RCC 7860 (cell line): ENCODE results near the gene MCM5.
A peak's percentile ranks its signal among the peaks of the same experiment; 100 is the strongest.
"Not testable (repeated sequence)": the region's sequence is repeated elsewhere in the genome, so short reads cannot be mapped to it uniquely, and the experiment has no call there.

Experiments
- DNase-seq: peaks from one replicate; pipeline ENCODE4 v3.0.0-alpha.2; 2015; ENCODE audit warnings: low spot score
- FAIRE-seq: peaks from 2 replicates; lab custom pipeline; 2012; peaks lifted over from hg19 to GRCh38; lab: Jason Lieb, UNC

MCM5 gene

DNA sequence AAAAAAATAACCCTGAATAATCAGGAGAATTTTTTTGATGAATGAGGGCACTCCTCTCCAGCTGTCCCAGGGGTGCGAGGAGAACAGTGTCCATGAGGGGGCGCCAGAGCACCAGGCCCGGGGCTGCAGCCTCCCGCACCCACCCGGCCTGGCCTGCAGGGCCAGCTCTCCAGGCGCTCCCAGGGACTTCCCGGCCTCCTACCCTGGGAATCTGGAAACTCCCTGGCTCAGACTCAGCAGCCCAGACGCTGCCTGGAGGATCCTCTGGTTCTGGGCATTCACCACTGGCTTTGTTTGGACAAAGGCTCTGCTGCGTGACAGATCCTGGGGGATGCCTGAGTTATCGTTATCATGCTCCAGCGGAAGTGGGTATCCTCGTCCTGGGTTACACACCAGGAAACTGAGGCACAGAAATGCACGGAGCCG, 31.0 kb downstream of the MCM5 start:
- DNase-seq = peak; percentile 90
- peak; percentile 79 for FAIRE-seq

DNA sequence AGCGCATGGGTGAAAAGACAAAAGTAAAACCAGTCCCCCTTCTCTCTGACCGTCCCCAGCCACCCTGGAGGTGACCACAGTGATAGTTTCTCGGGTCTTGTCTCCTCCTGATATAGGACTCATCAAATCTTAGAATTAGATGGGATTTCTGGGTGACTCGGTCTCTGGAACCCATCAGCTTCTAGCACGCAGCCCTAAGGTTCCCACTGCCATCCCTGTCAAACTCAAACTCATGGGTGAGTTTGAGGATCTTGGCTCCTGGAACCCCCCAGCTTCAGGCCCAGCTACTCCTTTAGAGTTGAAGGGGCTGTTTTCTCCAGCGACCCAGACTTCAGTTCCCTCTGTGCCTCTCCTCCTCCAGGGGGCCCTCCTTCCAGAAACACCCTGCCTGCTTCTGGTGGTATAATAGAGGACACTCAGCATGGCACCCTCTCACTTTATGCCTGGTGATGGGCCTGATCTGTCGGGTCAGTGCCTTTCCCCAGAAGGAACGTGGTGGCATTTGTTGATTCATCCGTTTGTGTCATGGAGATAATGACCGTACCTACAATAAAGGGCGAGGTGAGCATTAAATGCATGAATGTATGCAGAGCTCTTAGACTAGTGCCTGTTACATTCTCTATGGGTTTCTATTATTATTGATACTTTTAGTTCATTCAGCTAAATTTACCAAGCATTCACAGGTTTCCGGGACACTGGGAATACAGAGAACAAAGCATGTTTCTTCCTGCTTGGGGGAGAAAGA, 31.7 kb downstream of the MCM5 start:
- no peak for DNase-seq
- no peak for FAIRE-seq

- DNase-seq (no peak), FAIRE-seq (no peak)
Observed at GRCh38 chr22:35432228-35432905, 32.4 kb downstream of the MCM5 start.

GRCh38 chr22:35434061-35434710, 34.2 kb downstream of the MCM5 start:
- no peak for FAIRE-seq
- DNase-seq = no peak

- FAIRE-seq = no peak
- DNase-seq = no peak
Observed at GRCh38 chr22:35435201-35435740, 35.3 kb downstream of the MCM5 start.

DNA sequence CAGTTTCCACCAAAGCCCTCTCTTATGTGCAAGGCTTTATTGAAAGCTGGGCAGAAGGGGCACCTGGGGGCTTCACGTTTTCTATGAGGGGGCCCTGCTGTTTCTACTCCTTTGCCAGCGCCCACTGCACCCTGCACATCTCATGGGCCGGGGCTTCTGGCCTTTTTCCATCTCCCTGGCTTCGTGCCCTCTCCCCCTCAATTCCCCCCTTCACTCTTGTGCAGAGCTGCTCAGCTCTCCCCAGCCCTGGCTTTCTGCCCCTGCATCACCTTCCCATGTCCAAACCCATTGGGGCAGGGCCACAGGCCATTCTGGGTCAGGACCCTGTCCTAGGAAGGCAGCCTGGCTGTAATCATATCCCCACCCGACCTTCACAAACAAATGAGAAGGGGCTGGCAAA, 36.5 kb downstream of the MCM5 start:
- FAIRE-seq (no peak), DNase-seq (no peak)

GRCh38 chr22:35437049-35437448, 37.1 kb downstream of the MCM5 start:
- FAIRE-seq (no peak), DNase-seq (peak; percentile 5)

DNA sequence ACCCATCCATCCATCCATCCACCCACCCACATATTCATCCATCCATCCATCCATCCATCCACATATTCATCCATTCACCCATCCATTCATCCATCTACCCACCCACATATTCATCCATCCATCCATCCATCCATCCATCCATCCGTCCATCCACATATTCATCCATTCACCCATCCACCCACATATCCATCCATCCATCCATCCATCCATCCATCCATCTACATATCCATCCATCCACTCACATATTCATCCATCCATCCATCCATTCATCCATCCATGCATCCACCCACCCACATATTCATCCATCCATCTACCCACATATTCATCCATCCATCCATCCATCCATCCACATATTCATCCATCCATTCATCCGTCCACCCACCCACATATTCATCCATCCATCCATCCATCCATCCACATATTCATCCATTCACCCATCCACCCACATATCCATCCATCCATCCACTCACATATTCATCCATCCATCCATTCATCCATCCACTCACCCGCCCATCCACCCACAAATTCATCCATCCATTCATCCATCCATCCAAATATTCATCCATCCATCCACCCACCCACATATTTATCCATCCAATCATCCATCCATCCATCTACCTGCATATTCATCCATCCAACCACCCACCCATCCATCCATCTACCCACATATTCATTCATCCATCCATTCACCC, 38.9 kb downstream of the MCM5 start:
- DNase-seq, FAIRE-seq: not testable (repeated sequence)

- DNase-seq (no peak), FAIRE-seq (no peak)
Observed at GRCh38 chr22:35439365-35439717, 39.4 kb downstream of the MCM5 start.

- no peak for FAIRE-seq
- DNase-seq = no peak
Observed at GRCh38 chr22:35440129-35440528, 40.2 kb downstream of the MCM5 start.

- FAIRE-seq = no peak
- DNase-seq = no peak
Observed at GRCh38 chr22:35441489-35442100, 41.7 kb downstream of the MCM5 start.

DNA sequence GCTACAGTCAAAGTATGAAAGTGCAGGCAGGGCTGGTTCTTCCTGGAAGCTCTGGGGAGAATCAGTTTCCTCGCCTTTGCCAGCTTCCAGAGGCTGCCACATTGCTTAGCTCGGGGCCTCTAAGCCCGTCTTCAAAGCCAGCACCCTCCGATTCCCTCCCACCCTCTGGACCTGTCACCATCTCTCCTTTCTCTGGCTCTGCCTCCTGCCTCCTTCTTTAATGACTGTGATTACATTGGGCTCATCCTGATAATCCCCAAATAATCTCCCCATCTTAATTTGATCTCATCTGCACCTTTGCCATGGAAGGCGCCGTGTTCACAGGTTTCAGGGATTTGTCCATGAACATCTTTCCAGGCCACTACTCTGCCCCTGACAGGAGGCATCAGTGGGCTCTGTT, 42.5 kb downstream of the MCM5 start:
- FAIRE-seq (no peak), DNase-seq (no peak)

- FAIRE-seq (no peak), DNase-seq (no peak)
Observed at GRCh38 chr22:35443338-35443737, 43.4 kb downstream of the MCM5 start.

- FAIRE-seq = no peak
- DNase-seq = no peak
Observed at GRCh38 chr22:35443790-35444684, 44.1 kb downstream of the MCM5 start.

GRCh38 chr22:35444685-35445399, 44.9 kb downstream of the MCM5 start:
- no peak for DNase-seq
- FAIRE-seq = no peak

DNA sequence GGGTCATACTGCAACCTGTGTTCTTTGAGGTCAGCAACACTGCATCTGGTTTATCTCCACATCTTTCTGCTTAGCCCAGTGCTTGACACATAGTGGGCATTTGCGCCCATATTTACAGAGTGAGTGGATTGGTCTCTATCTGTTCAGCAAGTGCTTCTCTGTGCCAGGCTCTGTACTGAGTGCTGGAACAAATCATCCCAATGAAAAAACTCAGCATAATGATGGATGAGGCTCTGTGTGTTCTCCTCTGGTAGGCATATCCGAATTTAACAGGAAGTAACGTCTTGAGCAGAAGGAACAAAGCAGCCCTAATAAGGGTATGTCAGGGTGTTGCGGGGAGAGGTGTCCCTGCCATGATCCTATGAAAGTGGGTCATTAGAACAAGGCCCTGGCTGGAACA, 46.0 kb downstream of the MCM5 start:
- FAIRE-seq (no peak), DNase-seq (no peak)

DNA sequence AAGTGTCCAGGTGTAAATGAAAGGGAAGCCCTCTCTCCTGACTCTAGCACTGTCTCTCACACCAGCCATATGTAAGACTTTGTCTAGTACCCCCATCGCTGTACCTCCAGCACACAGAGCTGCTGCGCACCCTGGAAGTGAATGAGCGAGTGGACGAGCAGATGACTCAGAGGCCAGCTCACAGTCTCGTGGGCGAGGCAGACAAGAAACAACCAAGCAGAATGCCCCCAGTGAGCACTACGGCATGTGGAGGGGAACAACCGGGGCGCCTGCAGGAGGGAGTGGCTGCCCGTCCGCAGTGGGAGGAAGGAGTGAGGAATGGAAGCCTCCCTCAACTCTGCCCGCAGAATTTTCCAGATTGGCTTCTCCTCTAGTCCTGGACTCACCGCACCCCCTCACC, 46.4 kb downstream of the MCM5 start:
- peak; percentile 60 for FAIRE-seq
- peak; percentile 77 for DNase-seq

DNA sequence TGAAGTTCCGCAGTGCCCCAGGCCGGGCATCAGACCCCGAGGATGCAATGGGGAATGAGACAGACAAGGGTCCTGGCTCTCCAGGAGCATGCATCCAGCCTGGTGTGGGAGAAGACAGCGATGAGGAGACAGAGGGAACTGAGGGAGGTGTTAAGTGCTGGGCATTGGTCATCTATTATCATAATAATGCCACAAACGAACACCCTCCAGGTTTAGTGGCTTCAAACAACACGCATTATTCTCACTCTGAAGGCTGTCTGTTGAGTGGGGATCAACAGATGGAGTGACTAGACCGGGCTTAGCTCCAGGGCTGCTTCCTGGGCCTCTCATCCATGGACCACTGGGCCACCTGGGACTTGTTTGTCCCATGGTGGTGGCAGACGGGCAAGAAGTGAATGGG, 48.6 kb downstream of the MCM5 start:
- FAIRE-seq (no peak), DNase-seq (no peak)
